ENCODE data around the gene AHNAK2.
"Not testable (repeated sequence)": the region's sequence is repeated elsewhere in the genome, so short reads cannot be mapped to it uniquely, and the experiment has no call there.

Gene AHNAK2

DNA sequence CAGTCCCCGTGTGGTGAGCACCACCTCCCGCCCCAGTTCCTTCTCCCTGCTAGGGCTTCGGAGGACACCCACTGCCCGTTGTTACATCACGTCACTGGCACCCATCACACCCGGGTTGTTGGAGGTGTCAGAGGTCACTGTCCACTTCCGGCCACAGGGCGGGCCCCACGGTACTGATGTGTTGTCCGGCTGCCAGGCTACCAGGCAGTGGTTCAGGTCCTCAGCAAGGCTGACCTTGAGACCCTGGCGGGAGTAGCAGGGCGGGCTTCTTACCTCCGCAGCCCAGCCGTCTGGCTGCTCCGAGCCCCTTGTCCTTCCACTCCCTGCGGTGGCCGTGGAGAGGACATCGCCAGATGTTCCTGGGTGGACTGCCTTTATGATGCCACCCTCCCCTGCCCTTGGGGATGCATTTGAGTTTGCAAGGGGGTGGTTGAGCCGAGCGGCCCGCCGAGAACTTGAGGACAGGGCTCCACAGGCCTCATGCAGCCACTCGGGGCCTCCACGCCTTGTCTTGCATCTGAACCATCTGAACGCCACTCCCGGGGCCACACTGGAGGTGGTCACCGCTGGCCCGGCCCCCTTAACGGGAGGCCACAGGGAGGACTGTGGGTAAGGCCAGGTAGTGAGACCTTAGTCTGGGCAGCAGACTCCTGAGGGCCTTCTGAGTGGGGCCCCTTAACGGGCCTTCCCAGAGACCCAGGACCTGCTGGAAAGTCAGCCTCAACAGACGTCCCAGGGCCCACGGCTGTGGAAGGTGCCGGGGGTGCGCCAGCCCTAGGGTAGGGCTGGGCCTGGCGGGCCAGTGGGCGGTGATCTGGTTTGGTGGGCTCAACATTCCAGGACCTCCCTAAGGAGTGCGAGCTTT, 80.6 kb downstream of the AHNAK2 start:
- no peak for DNase-seq (ENCODE audit: low spot score)

GRCh38 chr14:104895786-104896661, 82.2 kb downstream of the AHNAK2 start:
- no peak for DNase-seq (ENCODE audit: low spot score)

GRCh38 chr14:104895207-104895785, 82.9 kb downstream of the AHNAK2 start:
- no peak for DNase-seq (ENCODE audit: low spot score)

GRCh38 chr14:104894331-104895206, 83.6 kb downstream of the AHNAK2 start:
- no peak for DNase-seq (ENCODE audit: low spot score)

DNA sequence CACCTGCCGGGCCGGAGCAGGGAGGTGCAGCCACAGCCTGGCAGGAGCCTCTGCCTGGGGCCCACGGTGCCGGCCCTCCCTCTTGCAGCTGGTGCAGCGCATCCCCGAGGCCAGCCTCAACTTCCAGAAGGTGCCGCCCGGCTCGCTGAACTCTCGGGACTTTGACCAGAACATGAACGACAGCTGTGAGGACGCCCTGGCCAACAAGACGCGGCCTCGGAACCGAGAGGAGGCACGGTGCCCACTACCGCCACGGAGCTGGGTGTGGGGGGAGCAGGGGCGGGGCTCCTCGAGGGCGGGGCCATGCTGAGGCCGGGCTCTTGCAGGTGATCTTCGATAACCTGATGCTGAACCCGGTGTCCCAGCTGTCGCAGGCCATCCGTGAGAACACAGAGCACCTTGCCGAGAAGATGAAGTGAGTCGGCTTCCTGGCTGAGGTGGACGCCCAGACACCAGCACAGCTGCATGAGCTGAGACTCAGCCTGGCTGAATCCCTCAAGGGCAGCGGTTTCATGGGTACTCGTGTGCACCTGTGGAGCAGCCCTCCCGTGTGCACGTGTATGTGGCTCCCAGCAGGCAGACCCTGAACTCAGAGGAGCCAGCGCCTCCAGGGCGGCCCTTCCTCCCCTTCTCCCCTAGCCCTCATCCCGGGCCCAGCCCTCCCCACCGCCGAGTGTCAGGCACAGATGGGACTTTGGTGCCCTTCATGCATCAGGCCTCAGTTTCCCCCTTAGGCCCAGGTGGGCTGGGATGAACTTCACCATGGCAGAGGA, 84.6 kb downstream of the AHNAK2 start:
- DNase-seq (ENCODE audit: low spot score): no peak

- DNase-seq (ENCODE audit: low spot score): no peak
Measured at GRCh38 chr14:104892531-104893434, 85.4 kb downstream of the AHNAK2 start.

GRCh38 chr14:104891664-104892530, 86.3 kb downstream of the AHNAK2 start:
- DNase-seq (ENCODE audit: low spot score): no peak

DNA sequence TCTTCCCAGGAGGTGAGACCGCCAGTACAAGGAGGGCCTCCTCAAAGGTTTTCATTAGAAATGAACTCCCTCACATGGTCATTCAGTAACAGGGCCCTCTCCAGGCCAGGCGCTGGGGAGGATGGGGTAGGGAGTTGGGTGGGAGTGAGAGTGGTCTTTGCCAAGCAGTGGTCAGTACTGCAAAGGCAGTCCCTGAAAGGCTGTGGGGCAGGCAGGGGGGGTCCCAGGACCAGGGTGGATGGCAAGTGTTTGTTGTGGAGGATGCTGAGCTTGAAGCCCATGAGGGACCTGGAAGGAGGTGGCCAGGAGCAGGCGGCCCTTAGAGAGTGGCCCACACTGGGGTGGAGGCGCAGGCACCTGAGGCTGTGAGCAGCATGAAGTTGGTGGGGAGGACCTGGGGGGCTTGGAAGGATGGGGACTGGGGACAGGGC, 87.0 kb downstream of the AHNAK2 start:
- DNase-seq (ENCODE audit: low spot score): no peak

GRCh38 chr14:104890292-104890691, 87.9 kb downstream of the AHNAK2 start:
- DNase-seq (ENCODE audit: low spot score): not testable (repeated sequence)

DNA sequence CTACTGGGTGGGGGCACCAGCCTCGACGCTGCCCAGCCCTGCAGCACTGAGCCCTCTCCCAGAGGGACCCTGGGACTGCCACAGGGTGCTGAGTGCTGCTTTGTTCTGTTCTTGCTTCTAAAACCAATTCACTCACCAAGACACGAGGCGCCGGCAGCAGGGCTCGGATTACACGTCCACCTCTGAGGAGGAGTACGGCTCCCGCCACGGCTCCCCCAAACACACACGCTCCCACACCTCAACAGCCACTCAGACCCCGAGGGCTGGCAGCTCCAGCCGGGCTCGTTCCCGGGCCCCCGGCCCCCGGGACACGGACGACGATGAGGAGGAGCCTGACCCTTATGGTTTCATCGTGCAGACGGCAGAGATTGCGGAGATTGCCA, 88.8 kb downstream of the AHNAK2 start:
- no peak for DNase-seq (ENCODE audit: low spot score)

DNA sequence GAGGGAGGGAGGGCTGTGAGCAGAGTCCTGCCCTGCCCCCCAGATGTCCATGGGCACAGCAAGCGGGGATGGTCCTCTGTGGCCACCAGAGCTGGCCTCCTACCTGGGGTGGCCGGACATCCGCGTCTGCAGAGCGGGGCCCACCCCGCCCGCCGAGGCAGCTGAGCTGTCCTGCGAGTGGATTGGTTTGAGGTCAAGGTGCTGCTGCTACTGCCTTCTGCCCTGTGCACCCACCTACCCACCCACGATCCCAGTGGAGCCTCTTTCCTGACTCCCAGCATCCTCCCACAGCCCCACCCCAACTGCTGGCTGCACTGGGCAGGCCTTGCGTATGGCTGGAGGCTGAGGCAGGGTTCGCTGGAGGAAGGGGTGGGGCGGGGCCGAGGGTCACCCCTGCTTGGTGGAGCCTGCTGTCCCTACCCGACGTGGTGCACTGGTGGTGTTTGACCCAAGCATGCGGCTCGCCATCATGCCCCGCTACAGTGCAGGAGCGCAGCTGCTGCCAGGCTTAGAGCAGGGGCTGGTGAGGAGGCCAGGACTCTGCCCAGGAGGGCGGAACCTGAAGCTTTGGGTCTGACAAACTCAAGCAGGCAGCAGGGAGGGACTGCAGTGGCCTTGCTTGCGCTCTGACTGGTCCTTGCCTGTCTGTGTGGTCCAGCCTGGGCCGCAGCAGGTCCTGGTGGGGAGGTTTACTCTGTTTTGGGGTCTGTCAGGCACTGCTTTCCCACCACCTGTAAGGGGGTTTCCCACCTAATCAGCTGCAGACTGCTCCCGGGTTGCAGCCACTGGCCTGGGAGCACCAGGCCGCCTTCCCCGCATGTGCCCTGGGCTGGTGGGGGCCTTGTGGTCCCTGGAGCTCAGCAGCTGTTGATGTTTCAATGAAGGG, 89.4 kb downstream of the AHNAK2 start:
- no peak for DNase-seq (ENCODE audit: low spot score)

GRCh38 chr14:104887623-104888488, 90.3 kb downstream of the AHNAK2 start:
- no peak for DNase-seq (ENCODE audit: low spot score)
